ENCODE measurements around the gene CLEC9A. TPM values are rescaled to one million over a fixed set of nuclear protein-coding genes. Genes with fewer than 3 reads are reported as not detected.

CLEC9A gene
- total and polyA plus RNA-seq, 9 of the 15 experiments (the other 6 are each of a cell fraction or from before 2014, with no cell fraction given) = not detected

- TF ChIP-seq ZBTB5 (IDR thresholded peaks at IDR 0.05) = no peak
- no peak for TF ChIP-seq RUNX1 (IDR thresholded peaks at IDR 0.05; ENCODE audit: low read depth)
- no peak for TF ChIP-seq ZNF12 (CRISPR knock-in tag; IDR thresholded peaks at IDR 0.05)
These were observed 71.8 kb downstream of the CLEC9A start (continued) for GRCh38 chr12:10102322-10102721.

DNA sequence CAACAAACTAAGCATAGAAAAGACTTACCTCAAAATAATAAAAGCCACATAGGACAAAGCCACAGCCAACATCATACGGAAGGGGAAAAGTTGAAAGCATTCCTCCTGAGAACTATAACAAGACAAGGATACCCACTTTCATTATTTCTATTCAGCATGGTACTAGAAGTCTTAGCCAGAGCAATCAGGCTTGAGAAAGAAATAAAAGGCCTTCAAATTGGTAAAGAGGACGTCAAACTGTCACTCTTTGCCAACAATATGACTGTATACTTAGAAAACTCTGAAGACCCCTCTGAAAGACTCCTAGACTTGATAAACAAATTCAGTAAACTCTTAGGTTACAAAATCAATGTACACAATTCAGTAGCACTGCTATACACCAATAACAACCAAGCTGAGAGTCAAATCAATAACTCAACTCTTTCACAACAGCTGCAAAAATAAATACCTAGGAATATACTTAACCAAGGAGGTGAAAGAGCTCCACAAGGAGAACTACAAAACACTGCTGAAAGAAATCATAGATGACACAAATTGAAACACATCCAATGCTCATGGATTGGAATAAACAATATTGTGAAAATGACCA is 79.9 kb downstream of the CLEC9A start:
- Histone ChIP-seq H4K20me1 (replicated peaks; ENCODE audit: control insufficient read depth, insufficient read depth, low read length) (no peaks in the 10 kb centered on the region), H3K27ac (ENCODE audit: extremely low read depth, low read depth, low read length) (no peak overlapping the region), H3K9me3 (replicated peaks; ENCODE audit: control insufficient read depth, insufficient read depth, low read depth, low read length) (no peaks in the 10 kb centered on the region), H3K79me2 (ENCODE audit: control insufficient read depth, insufficient read depth, low read length) (no peaks in the 10 kb centered on the region), H3K9ac (ENCODE audit: insufficient read depth in 1 of 2, low read depth in 2 of 2, low read length in 2 of 2) (no peak overlapping the region), H3K4me2 (ENCODE audit: insufficient read depth, low read length) (no peak overlapping the region), H3K9me1 (ENCODE audit: control insufficient read depth, insufficient read depth, low read length) (no peaks in the 10 kb centered on the region), H3K4me1 (replicated peaks in 1 of 2; ENCODE audit: control insufficient read depth in 2 of 2, insufficient read depth in 2 of 2, low read length in 2 of 2) (peaks cover 0 to 5% of the 10 kb centered on the region in 2 experiments; a peak in 2 of 5 replicates), H3K36me3 (ENCODE audit: control insufficient read depth, insufficient read depth, low read length) (no peaks in the 10 kb centered on the region), H3K4me3 (no peak overlapping the region), H2AFZ (ENCODE audit: low read depth, low read length) (no peak overlapping the region), H3K27me3 (ENCODE audit: control insufficient read depth in 2 of 2, insufficient read depth in 2 of 2, low read length in 2 of 2) (no peaks in the 10 kb centered on the region; a peak in 2 of 5 replicates)
- TF ChIP-seq CTCF (IDR thresholded peaks at IDR 0.05 in 2 of 3, conservative IDR thresholded peaks at IDR 0.05 in 1 of 3; ENCODE audit: insufficient read depth in 2 of 3, low read depth in 1 of 3, low read length in 3 of 3) (no peak), PPARD (CRISPR knock-in tag; IDR thresholded peaks at IDR 0.05) (no peak), NUFIP1 (IDR thresholded peaks at IDR 0.05; ENCODE audit: partially characterized antibody) (no peak), HOMEZ (CRISPR knock-in tag; IDR thresholded peaks at IDR 0.05) (no peak), OTX1 (CRISPR knock-in tag; IDR thresholded peaks at IDR 0.05) (no peak), CHCHD3 (CRISPR knock-in tag; IDR thresholded peaks at IDR 0.05) (no peak), ZNF224 (CRISPR knock-in tag; IDR thresholded peaks at IDR 0.05) (no peak), SNAPC5 (CRISPR knock-in tag; IDR thresholded peaks at IDR 0.05) (no peak), XRCC3 (IDR thresholded peaks at IDR 0.05) (no peak), NR1H2 (CRISPR knock-in tag; IDR thresholded peaks at IDR 0.05) (no peak), FOXA1 (IDR thresholded peaks at IDR 0.05; ENCODE audit: borderline replicate concordance) (no peak)
- no peak for FAIRE-seq
- ChIA-PET POLR2A (no interaction called here), CTCF (ENCODE audit: low intra/inter-chr PET ratio) (no interaction called here)
- intact Hi-C loops (cut with micrococcal nuclease) (no loop called here), in situ Hi-C loops (cut with MboI) (no loop called here)
- no peak for ATAC-seq
- no TSS peak for BruUV-seq (replicated peaks)
- 24% methylated on average over 2 of the region's 2 CpGs for WGBS (ENCODE audit: insufficient coverage, low coverage, missing lambda C conversion rate)
- no peak for DNase-seq (ENCODE audit: extremely low read depth in 1 of 4, low spot score in 3 of 4)
